Gastrocnemius medialis (tissue), 4 donors: ENCODE data around the gene AK5. TPM values are rescaled to one million over a fixed set of nuclear protein-coding genes. Genes with fewer than 3 reads are reported as not detected.

Experiments used
- ATAC-seq, 2 donors: fragments of 150-250 bp; one replicate each; pipeline ENCODE4 v1.9.1; 2016
- DNase-seq, 2 donors: peaks; one replicate each; pipeline ENCODE4 v3.0.0-alpha.2; 2019
- H3K27ac ChIP-seq, 4 donors: fragments of 200-600 bp; sonication (generic); 1 replicate in 1 of 4; 2 replicates in 3 of 4; pipeline ENCODE4 v1.5.1; 2016 to 2018; ENCODE audit warnings: mild to moderate bottlenecking in 2 of 4, moderate library complexity in 1 of 4
- H3K27me3 ChIP-seq, 3 donors: fragments of 200-600 bp; sonication (generic) in 2 of 3; 1 replicate in 1 of 3; 2 replicates in 2 of 3; pipeline versions ENCODE4 v1.5.1 to v1.6.0; 2016 to 2019; ENCODE audit warnings: mild to moderate bottlenecking in 1 of 3, moderate library complexity in 1 of 3
- H3K36me3 ChIP-seq, 2 donors: fragments of 200-600 bp; sonication (generic) in 1 of 2; one replicate each; pipeline ENCODE4 v1.5.1; 2017 to 2018
- H3K4me1 ChIP-seq, 2 donors: fragments of 200-600 bp; sonication (generic) in 1 of 2; one replicate each; pipeline ENCODE4 v1.5.1; 2016 to 2017; ENCODE audit warnings: mild to moderate bottlenecking in 2 of 2
- H3K4me3 ChIP-seq, 4 donors: fragments of 200-600 bp; sonication (generic) in 3 of 4; 1 replicate in 1 of 4; 2 replicates in 3 of 4; pipeline ENCODE4 v1.5.1; 2016 to 2019; ENCODE audit warnings: mild to moderate bottlenecking in 2 of 4
- H3K9me3 ChIP-seq, 3 donors: fragments of 200-600 bp; sonication (generic) in 2 of 3; 1 replicate in 1 of 3; 2 replicates in 2 of 3; pipeline ENCODE4 v1.5.1; 2016 to 2019
- POLR2A ChIP-seq, 2 donors: fragments of 450-650 bp; IDR thresholded peaks; one replicate each; pipeline ENCODE4 v1.6.1; 2017; ENCODE audit warnings: antibody characterized with exemption in 2 of 2, mild to moderate bottlenecking in 2 of 2, moderate library complexity in 2 of 2
- in situ Hi-C, 4 donors: fragments of 200-750 bp; cut with MboI; loops; one replicate each; pipeline versions ENCODE4 v1.15.0 to v1.8.0; 2017; ENCODE audit warnings: low sequenced_read_pairs in 4 of 4
- intact Hi-C: fragments of 100-400 bp; cut with DNase I; formaldehyde crosslinking; loops from one replicate; pipeline ENCODE4 v1.15.1; 2023; ENCODE audit warnings: low total_unique reads
- total RNA-seq, 4 donors: library from RNA; depleted of rRNA; stranded (reverse); fragments of >200 nt; gene quantifications; one replicate each; pipeline versions ENCODE4 v1.1.0 to v1.2.3, GENCODE V29; 2016
- TF ChIP-seq, protein P1 (sequence below), 5 experiments: fragments of 450-650 bp in 3 of 5; fragments of 200-600 bp in 2 of 5; sonication (generic) in 2 of 5; IDR thresholded peaks in 4 of 5; conservative IDR thresholded peaks in 1 of 5; 1 replicate in 4 of 5; 2 replicates in 1 of 5; pipeline ENCODE4 v1.5.1; 2016 to 2019; ENCODE audit warnings: antibody characterized with exemption in 5 of 5, mild to moderate bottlenecking in 3 of 5, moderate library complexity in 3 of 5

AK5 gene
- total RNA-seq, 4 donors from 2014 or later, result 0.07 to 1.8 TPM; not detected in 2

DNA sequence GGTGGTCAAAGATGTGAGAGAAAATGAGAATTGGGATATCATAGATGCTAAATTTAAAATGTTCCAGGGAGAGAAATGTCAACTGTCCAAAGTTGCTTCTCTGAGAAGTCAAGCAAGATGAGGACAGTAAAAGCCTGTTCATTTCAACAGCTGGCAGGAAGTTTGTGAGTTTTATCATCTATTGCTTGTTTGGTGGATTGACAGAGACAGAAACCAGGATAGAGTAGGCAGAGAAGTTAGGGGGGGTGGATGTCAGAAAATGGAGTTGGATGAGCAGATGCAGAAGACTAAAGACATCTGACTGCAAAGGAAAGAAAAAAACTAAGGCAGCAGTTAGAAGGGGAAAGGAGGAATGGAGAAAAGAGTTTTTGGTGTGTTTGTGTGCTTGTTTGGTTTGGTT, 78.4 kb downstream of the AK5 start:
- no peaks in the 10 kb centered on the region for H3K9me3 ChIP-seq
- ATAC-seq, result no peak
- H3K27me3 ChIP-seq, result no peaks in the 10 kb centered on the region
- no peak overlapping the region for H3K27ac ChIP-seq
- in situ Hi-C loops (no loop called here), intact Hi-C loops (no loop called here)
- no peak for DNase-seq
- no peaks in the 10 kb centered on the region for H3K4me1 ChIP-seq
- H3K36me3 ChIP-seq, result no peaks in the 10 kb centered on the region
- TF ChIP-seq, protein P1, sequence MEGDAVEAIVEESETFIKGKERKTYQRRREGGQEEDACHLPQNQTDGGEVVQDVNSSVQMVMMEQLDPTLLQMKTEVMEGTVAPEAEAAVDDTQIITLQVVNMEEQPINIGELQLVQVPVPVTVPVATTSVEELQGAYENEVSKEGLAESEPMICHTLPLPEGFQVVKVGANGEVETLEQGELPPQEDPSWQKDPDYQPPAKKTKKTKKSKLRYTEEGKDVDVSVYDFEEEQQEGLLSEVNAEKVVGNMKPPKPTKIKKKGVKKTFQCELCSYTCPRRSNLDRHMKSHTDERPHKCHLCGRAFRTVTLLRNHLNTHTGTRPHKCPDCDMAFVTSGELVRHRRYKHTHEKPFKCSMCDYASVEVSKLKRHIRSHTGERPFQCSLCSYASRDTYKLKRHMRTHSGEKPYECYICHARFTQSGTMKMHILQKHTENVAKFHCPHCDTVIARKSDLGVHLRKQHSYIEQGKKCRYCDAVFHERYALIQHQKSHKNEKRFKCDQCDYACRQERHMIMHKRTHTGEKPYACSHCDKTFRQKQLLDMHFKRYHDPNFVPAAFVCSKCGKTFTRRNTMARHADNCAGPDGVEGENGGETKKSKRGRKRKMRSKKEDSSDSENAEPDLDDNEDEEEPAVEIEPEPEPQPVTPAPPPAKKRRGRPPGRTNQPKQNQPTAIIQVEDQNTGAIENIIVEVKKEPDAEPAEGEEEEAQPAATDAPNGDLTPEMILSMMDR (IDR thresholded peaks at IDR 0.05 in 4 of 5, conservative IDR thresholded peaks at IDR 0.05 in 1 of 5), result no peak
- no peak for TF ChIP-seq POLR2A (IDR thresholded peaks at IDR 0.05)
- H3K4me3 ChIP-seq, result no peak overlapping the region

DNA sequence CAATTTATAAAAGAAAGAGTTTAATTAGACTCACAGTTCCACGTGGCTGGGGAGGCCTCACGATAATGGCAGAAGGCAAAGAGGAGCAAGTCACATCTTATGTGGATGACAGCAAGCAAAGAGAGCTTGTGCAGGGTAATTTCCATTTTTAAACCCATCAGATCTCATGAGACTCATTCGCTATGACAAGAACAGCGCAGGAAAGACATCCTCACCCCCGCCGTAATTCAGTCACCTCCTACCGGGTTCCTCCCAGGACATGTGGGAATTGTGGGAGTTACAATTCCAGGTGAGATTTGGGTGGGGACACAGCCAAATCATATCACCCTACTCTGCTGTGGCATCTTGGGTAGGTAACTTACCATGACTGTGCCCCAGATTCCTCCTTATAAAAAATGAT, 79.8 kb downstream of the AK5 start:
- no peaks in the 10 kb centered on the region for H3K27me3 ChIP-seq
- DNase-seq (no peak), ATAC-seq (no peak)
- no peaks in the 10 kb centered on the region for H3K4me1 ChIP-seq
- intact Hi-C loops, result no loop called here
- no peak for TF ChIP-seq POLR2A (IDR thresholded peaks at IDR 0.05)
- TF ChIP-seq, protein P1 (IDR thresholded peaks at IDR 0.05 in 4 of 5, conservative IDR thresholded peaks at IDR 0.05 in 1 of 5), result no peak
- H3K4me3 ChIP-seq, result no peak overlapping the region
- H3K9me3 ChIP-seq, result no peaks in the 10 kb centered on the region
- in situ Hi-C loops, result no loop called here
- no peaks in the 10 kb centered on the region for H3K36me3 ChIP-seq
- H3K27ac ChIP-seq, result no peak overlapping the region

DNA sequence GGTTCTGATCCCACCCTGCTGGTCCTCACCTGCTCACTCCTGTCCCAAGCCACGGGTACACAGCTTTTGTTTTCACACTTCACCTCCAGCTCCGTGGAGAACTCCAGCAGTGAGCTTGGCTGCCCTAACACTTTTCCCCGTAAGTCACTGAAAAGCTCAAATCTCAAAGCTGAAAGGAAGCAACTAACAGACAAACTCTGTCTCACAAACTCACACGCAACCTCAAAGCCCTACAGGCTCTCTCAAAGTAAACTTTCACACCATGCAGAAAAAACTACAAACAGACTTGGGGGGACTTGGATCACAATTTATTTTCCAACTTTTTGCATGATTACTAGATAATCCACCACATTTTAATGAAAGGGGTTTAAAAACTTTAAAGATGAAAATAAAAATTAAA, 88.3 kb downstream of the AK5 start:
- Histone ChIP-seq H3K27me3 (no peaks in the 10 kb centered on the region), H3K4me1 (no peaks in the 10 kb centered on the region), H3K4me3 (no peak overlapping the region), H3K27ac (no peak overlapping the region), H3K9me3 (no peaks in the 10 kb centered on the region), H3K36me3 (no peaks in the 10 kb centered on the region)
- DNase-seq, result no peak
- in situ Hi-C loops, result no loop called here
- TF ChIP-seq, protein P1 (IDR thresholded peaks at IDR 0.05 in 4 of 5, conservative IDR thresholded peaks at IDR 0.05 in 1 of 5), result no peak
- no peak for TF ChIP-seq POLR2A (IDR thresholded peaks at IDR 0.05)
- intact Hi-C loops, result no loop called here
- no peak for ATAC-seq

DNA sequence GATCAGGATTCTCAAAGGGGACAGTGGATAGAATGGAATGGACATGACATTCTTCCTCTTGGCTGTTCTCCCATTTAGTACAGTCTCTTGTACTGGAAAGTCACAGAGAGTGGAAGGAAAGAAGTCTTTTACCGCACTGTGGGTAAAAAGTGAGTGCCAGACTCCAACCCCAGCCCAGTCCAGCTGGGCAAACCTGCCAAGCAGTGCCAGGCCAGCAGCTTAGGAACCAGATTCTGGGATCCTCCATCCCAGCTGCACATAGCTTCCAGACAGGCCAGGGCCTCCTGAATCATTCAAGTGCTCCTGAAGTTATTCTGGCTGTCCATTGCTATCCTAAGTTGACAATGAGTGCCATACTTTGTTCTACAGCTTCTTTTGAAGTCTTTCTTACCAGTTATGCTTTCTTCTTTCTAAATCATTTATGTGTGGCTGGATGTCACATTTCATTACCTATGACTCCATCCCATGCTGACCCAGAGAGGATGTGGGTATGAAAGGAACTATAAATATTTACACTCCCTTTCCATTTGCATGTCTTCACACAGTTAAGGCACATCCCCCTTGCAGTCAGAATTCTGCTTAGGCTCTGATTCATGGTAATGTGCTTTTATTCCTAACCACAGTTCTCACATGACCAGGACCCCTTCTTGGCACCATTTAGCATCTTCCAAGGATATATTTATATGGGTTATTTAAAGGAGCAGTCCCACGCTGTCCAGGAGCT, 88.9 kb downstream of the AK5 start:
- ATAC-seq (no peak), DNase-seq (no peak)
- H3K9me3 ChIP-seq, result no peaks in the 10 kb centered on the region
- no peaks in the 10 kb centered on the region for H3K36me3 ChIP-seq
- H3K4me1 ChIP-seq, result no peaks in the 10 kb centered on the region
- no peaks in the 10 kb centered on the region for H3K27me3 ChIP-seq
- intact Hi-C loops, result no loop called here
- TF ChIP-seq, protein P1 (IDR thresholded peaks at IDR 0.05 in 4 of 5, conservative IDR thresholded peaks at IDR 0.05 in 1 of 5), result no peak
- TF ChIP-seq POLR2A (IDR thresholded peaks at IDR 0.05), result no peak
- in situ Hi-C loops, result no loop called here
- H3K27ac ChIP-seq, result no peak overlapping the region
- H3K4me3 ChIP-seq, result no peak overlapping the region

DNA sequence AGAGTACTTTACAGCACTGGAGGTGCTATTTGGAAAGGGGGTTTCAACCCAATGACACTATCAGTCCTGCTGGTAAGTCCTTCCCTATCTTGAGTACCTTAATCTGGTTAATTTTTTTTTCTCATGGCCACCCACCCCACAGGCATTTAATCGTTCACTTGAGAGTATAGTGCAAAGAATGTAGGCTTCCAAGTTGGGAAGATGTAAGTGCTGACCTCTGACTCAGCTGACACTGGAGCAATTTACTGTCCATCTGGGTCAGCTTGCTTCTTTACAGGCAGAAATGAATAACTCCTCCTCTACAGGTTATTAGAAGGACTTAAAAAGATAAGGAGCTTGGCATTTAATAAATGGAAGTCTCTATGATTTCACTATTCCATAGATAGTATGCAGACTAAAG, 89.6 kb downstream of the AK5 start:
- intact Hi-C loops (no loop called here), in situ Hi-C loops (no loop called here)
- H3K27me3 ChIP-seq, result no peaks in the 10 kb centered on the region
- TF ChIP-seq, protein P1 (IDR thresholded peaks at IDR 0.05 in 4 of 5, conservative IDR thresholded peaks at IDR 0.05 in 1 of 5), result no peak
- TF ChIP-seq POLR2A (IDR thresholded peaks at IDR 0.05), result no peak
- no peaks in the 10 kb centered on the region for H3K4me1 ChIP-seq
- H3K36me3 ChIP-seq, result no peaks in the 10 kb centered on the region
- DNase-seq, result no peak
- no peaks in the 10 kb centered on the region for H3K9me3 ChIP-seq
- no peak for ATAC-seq
- H3K27ac ChIP-seq, result no peak overlapping the region
- no peak overlapping the region for H3K4me3 ChIP-seq
